Colon (tissue), 2 donors: Measurements from ENCODE around the gene SEMA5A.

Experiments used
- FAIRE-seq: peaks from 2 replicates; lab custom pipeline; 2012; peaks lifted over from hg19 to GRCh38; lab: Jason Lieb, UNC
- donor health status: control.
- donor health status: control.

The SEMA5A gene

DNA sequence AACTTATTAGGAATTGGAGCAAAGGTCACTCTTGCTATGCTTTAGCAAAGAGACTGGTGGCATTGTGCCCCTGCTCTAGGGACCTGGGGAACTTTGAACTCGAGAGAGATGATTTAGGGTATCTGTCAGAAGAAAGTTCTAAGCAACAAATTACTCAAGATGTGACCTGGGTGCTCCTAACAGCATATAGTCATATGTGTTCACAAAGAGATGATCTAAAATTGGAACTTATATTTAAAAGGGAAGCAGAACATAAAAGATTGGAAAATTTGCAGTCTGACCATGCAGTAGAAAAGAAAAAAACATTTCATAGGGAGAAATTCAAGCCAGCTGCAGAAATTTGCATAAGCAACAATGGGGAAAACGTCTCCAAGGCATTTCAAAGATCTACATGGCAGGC, 68.3 kb downstream of the SEMA5A start:
- no peak for FAIRE-seq

DNA sequence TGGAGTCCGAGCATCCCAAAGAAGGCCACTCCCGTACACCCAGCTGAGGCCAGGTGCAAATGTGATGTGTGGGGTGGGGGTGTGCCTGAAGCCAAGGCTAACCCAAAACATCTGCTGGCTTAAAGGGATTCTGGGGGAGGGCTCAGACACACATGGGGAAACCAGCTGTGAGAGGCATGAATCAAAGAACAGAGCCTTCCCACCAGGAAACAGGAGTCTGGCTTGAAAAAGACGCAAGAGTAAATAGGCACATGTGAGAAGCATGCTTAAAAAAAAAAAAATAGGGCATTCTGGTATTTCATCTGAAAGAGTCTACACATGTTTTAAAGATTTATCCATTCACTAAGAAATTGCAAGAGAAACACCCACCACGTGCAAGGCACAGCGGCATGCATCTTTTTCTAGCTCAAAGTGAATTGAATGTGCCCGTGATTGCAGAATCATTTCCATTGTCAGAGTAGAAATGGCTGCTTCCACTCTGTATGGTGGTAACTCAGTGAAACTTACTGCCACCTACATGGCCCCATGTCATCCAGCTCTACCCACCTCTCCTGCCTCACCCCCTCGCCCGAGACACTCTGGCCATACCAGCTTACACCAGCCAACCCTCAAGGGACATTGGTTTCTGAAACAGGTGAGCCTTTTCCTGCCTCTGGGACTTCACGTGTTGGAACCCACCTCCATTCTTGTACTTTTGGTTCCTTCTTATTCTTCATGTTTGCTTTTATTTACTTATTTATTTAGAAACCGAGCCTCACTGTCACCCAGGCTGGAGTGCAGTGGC, 71.5 kb downstream of the SEMA5A start:
- no peak for FAIRE-seq

DNA sequence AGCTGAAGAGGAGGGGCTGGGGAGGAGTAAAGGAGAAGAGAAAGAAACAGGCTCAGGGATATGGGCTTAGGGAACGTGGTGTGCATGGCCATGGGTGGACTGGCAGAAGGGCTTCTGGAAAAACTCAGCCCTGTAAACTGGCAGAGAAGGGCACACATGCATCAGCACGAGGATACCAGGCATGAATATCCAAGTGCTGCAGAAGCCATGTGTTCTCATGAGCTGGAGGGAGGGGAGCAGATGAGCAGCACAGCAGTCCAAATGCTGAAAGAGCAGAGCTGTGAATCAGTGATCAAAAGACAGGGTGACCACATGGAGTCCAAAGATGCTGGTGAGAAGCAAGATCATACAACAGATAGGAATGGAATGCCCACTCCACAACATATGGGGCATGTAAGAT, 72.3 kb downstream of the SEMA5A start:
- no peak for FAIRE-seq

DNA sequence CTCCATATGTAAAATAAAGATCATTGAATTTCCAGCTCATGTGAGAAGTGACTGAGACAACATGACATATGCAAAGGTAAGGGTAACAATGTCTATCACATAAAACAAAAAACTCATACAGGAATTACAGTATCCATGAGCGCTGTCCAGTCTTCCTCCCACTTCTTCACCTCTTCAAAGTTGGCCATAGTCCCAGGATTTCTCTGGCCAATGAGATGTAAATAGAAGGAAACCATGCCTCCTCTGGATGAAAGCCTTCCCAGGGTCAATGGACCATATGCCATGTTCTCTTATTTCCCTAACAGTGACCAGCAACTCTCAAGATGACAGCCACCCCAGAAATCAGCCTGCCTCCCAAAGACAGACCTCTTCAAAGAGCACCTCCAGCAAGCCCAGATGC, 75.5 kb downstream of the SEMA5A start:
- no peak for FAIRE-seq

DNA sequence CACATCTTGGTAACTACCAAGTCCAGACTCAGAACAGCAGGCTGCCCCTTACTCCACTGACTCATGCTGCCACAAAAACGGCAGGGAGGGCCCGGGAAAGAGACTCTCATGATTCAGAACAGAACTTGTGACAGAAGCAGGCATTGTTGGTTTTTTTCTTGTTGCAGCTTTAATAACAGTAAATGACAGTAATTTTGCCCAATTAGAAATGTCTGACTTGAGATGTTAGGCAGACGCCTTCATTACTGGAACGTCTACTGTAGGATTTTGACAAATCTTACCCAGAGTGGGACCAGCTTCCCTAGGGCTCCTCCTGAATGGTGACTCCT, 77.9 kb downstream of the SEMA5A start:
- FAIRE-seq = no peak

DNA sequence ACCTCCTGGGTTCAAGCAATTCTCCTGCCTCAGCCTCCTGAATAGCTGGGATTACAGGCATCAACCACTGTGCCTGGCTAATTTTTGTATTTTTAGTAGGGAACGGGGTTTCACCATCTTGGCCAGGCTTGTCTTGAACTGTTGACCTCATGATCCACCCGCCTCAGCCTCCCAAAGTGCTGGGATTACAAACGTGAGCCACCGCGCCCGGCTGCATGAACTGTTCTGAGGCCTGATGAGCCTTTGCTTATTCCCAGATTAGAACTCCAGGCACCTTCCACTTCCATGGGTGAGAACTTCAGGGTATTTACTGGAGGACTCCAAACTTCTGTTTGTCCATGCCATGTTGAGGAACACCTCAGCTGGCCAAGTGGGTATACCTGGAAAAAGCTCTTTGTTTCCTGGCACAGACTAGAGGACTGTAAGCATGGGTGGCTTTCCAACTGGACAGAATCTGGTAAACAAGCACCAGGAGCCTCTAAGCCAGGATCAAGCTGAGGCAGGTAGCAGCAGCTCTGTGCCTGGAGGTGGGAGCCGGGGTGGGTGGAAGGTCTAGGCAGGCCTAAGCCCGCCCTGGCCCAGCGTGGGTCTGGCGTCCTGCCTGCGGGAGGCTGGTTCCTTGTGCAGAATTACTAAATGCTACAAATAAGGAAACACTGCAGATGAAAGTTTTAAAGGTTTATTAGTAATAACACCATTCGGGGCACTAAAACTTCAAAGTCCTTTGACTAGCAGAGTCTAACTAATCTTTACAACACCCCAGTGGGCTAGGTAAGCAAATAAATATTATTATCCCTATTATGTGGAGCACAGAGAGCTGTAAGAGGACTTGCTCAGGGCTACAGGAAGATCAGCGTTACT, 78.4 kb downstream of the SEMA5A start:
- FAIRE-seq = no peak

DNA sequence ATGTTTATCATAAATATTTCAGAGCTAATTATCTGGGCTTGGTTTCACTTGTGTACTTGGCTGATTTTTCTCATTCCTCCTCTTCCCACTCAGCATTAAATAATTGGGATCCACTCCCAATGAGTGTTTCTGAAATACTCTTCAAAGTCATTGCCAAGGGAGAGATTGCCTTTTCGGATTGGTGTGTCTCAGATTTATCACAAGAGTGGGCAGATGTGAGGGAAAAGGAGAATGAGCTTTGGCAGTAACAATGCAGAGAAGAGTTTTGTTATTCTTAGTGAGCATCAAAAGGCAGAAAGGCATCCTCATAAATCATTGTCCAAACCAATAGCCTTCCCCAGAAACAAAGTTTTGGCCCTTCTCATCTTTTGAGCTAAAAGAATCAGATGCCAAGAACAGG, 79.2 kb downstream of the SEMA5A start:
- no peak for FAIRE-seq

DNA sequence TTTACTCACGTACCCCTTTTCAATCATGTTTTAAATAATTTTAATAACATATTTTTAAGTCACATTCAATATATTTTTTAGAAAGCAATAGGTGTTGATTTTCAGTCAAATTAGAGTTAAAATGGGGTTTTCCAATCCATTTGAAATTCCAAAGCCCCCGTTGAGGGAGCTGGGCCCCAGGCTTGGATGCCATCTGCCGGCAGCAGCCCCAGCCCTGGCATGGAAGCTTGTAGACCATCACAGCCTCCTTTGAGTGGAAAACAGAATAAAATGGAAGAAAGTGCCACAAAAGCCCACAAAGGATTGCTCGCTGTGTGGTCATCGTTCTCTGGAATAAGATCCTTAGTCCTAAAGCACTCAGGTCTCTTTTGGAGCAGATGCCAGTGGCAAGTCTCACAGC, 81.4 kb downstream of the SEMA5A start:
- no peak for FAIRE-seq

DNA sequence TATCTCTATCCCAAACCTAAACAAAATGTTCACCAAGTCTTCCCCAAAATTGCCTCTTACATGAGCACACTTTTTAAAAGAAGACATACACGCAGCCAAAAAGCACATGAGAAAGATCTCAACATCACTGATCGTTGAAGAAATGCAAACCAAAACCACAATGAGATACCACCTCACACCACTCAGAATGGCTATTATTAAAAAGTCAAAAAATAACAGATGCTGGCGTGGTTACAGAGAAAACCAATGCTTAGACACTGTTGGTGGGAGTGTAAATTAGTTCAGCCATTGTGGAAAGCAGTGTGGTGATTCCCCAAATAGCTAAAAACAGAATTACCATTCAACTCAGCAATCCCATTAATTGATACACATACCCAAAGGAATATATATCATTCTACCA, 83.8 kb downstream of the SEMA5A start:
- no peak for FAIRE-seq

DNA sequence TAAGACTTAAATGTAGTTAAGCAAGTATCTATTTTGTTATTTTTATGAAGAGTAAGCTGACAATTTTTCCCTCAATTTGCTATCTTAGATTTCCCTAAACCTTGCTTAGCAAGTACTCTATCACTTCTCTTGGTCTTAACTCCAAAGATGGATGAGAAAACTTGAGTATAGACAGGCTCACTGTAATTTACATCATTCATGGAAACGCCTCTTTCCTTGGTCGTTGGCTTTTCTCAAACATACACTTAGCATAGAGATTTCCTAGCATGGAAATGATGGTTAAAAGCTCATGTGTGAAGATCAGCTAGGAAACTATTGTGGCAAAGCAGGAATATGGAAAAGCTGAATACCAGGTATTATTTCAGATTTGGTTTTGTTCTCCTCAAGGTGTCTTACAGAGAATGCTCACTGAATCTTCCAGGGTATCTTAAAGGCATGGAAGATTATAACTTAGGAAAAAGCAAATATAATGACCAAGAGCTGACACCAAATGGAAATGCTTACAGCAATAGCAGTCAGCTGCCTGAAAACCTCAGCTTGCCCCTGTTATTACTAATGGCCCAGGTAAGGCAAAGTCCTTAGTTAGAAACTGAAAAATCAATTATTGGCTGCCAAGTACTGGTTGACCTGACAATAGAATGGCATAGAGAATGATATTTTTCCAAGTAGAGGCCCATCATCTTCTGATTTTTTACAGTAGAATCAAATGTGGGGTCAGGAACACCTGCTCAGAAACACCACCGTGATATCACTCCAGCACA, 84.8 kb downstream of the SEMA5A start:
- FAIRE-seq = no peak

DNA sequence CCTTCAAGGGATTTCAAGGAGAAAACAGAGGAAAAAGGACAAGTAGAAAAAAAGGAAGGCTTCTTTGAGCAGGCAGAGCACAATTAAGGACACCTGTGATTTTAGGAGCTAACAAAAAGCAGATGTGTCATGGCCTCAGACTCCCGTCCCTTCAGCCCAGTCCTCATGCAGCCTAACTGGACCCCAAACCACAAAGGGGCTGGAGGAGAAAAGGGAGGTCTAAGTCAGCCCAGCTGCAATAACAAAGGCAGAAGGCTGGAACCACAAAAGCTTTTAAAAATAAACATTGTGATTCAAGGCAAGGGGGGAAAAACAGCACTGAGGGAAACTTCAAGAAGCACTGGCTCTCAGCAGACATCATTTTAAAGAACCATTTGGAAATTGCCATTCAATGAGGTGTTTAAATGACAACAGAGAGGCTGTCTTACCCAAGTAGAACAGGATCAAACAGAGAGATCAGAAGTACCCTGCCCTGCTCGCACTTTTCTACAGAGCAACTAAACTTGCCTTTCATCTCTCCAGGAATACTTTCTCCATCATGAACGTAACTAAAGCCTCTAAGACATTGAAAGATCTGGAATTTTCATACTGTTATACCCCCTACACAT, 89.3 kb downstream of the SEMA5A start:
- no peak for FAIRE-seq

DNA sequence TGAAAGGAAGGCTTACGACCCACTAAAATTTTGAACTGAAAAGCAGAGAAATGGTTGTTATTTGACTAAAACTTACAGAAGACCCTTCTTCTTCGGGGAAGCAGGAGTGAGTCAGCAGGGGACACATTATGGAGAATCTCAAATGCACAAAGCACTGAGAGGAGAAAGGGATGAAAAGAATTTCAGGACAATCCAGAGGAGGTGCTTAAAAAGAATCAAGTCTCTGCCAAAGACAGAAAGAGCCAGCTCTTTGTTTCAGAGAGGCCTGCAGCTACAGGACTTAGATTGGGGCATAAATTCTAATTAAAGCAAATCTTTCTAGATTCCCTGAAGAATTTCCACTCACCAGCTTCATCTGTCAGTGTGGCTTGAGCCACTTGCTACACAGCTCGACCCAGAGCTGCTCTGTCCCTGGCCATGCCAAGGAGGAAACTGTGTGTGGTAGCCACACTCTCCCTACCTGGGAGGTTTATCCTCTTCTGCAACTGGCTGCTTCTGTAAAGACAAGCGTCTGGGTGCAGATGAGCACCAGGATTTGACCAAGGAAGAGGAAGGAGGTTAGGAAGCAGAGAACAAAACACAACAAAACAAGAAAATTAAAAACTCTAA, 89.9 kb downstream of the SEMA5A start:
- FAIRE-seq = no peak

DNA sequence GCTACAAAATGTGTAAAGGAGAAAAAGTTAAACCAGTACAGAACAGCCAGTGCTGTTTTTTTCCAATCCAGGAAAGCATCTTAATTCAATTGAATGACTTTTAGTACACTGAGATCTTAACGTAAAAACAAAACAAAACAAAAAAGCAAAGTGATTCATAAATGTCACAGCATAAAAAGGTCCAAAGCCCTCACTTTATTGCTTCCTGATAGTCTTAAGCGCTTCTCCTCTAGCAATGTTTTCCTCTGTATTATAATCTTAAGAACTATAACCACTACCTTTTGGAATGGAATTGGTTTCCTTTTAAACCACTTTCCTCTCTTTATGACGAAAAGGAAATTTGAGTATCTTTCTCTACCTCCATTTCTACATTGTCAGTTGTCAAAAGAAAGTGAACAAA, 91.4 kb downstream of the SEMA5A start:
- FAIRE-seq = no peak

DNA sequence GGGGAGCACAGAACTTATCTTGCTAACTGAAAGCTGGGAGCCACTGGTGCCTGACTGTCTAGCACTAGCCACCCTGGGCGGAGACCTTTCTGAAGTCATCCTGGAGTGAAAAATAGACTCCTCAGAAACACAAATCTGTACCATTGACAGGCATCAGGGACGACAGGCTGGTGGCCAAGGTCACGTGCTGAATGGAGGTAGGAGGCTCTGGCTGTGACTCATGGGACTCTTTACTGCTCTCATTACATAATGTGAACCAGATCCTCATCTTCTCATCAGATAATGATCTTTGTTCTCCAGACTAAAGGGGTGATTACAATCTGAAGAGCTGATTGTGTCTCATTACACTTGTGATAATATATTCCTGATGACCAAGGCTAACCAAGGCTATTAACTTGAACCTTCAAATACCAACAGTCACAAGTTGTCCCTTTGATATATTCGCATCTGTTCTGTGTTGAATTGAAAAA, 91.8 kb downstream of the SEMA5A start:
- FAIRE-seq = no peak

DNA sequence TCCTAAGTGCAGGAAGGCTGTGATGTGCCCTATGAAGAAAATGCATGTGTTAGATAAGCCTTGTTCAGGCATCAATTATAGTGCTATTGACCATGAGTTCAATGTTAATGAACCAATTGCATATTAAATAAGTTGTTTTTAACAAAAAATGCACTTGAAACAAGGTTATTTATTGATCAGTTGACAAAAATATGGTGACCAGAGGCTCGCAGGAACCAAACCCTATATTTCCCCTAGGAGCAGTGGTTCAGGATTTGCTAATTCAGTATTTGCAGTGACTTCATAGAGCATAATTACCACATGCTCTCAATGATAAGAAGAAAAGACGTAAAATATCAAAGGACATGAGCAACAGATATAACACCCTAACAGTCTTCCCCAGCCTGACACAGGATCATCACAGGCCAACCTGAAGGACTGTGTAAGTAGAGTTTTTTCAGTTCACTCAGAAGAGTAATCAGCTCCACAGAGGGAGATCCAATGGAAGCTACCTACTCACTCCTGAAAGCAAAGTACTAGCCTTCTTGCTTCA, 92.3 kb downstream of the SEMA5A start:
- FAIRE-seq = no peak

DNA sequence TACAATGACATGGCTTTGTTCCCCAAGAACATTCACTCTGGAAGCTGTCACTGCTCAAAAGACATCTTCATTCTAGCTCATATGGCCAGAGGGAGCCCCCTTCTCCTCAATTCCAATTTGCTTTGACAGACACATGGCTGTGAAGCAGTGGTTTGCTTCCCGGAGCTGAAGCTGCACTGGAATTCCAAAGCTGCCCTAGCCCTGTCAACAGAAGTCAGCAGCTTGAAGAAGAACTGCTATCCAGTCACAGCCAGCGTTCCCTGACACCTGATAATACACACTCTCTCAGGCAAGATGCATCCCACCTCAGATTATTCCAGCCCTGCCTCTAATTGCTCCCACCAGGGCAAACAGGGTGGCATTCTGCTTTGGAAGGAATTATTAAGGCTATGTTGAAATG, 93.7 kb downstream of the SEMA5A start:
- no peak for FAIRE-seq

DNA sequence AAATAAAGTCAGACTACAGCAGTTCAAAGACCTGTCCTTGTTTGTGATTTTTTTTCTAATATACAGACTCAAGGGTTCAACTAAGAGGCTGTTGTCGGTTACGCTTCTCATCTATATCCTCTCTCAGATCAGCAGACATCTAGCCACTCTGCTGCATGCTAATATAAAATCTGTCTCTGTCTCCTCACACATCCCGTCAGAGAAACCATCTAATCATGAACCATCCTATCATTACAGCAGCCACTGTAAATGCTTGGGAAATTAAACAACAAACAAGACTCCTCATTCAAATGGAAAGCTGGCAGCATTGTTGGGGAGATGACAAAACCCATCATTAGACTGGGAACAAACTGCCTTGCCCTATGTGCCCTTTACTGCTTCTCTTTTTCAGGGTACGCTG, 94.8 kb downstream of the SEMA5A start:
- FAIRE-seq = no peak

DNA sequence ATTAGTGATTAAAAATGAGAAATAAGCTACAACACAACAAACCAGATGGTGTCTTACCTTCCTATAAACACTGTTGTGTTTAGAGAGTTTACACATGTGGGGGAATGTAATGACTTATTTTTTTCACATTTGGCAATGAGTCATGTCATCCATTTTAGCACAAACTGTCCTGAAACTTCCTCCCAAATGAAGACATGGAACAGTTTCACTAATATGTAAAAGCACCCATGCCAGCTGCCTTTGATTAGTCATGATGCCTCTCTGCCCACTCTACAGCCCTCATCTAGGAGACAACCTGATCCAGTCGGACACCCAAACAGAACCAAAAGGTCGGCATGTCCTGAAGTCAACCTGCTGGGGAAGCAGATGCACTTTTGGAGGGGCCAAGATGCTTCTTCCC, 98.2 kb downstream of the SEMA5A start:
- FAIRE-seq = no peak

DNA sequence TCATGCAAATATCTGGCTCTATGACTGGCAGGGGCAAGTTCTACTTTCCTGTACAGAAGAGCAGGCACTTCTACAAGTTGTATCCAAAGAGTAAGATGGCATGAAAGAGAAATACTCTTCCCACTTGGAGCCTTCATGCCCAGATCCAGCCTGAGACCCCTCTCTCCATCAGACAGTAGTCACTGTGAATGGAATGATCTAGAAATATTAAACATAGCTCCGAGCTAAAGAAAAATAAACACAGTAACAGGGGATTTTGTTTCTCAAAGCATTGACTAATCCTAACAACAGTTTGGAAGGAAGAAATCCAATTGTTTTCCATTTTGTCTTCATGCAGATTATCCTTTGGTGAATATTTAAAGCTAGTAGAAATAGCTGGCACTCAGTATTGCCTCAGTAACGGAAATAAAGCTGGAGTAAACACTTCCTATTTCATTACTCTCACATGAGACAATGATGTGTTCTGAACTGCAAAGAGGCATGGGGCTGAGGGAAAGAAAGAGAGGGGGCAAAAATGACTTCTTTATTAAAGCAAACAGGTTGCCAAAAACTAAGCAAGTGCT, 100.0 kb downstream of the SEMA5A start:
- no peak for FAIRE-seq

DNA sequence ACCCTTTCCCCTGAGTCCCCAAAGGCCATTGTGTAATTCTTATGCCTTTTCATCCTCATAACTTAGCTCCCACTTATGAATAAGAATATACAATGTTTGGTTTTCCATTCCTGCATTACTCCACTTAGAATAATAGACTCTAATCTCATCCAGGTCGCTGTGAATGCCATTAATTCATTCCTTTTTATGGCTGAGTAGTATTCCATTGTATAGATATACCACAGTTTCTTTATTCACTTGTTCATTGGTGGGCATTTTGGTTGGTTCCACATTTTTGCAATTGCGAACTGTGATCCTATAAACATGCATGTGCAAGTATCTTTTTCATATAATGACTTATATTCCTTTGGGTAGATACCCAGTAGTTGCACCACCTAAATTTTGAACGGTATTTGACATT, 101.5 kb downstream of the SEMA5A start:
- no peak for FAIRE-seq

DNA sequence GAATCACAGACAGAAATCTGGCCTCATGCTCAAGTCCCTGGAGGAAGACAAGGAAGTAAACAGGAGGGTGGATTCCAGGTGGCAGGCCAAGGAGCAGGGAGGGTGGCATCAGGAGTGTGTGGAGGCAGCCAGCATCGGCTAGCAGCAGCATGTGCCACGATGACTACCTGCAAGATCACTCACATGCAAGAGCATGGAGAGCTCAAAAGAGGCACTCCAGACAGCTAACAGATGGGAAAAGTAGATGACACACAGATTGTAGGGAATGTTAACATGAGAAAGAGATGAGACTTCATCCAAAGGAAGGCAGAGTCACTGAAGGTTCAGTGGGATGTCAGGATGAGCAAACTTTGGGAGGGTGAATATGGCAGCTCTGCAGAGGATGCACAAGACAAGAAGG, 104.3 kb downstream of the SEMA5A start:
- no peak for FAIRE-seq
